AG04450 (cell line): Measurements from ENCODE around the gene ULK4. TPM values are rescaled to one million over a fixed set of nuclear protein-coding genes. Genes with fewer than 3 reads are reported as not detected.

Experiments
- CTCF ChIA-PET: fragments of 300-600, 350-600 bp; formaldehyde crosslinking; extraction: SDS; loops from one replicate; lab custom pipeline; 2022; ENCODE audit warnings: antibody characterized with exemption, inconsistent platforms; lab: Charles Lee
- POLR2A ChIA-PET: fragments of 350-600 bp; formaldehyde crosslinking; extraction: SDS; loops from one replicate; lab custom pipeline; 2021; ENCODE audit warnings: antibody characterized with exemption, inconsistent platforms; lab: Yijun Ruan, JAX
- DNase-seq: peaks from one replicate; pipeline ENCODE4 v3.0.0-alpha.2; 2011; ENCODE audit warnings: low read depth, low spot score
- H3K27ac ChIP-seq: one replicate; pipeline ENCODE4 v1.5.1; 2012; ENCODE audit warnings: low read depth, low read length, control low read depth
- H3K27me3 ChIP-seq: one replicate; pipeline ENCODE4 v1.6.0; 2012; ENCODE audit warnings: low read length; ENCODE audit not compliant: control insufficient read depth, insufficient read depth
- H3K4me3 ChIP-seq: 2 replicates; pipeline ENCODE4 v1.5.1; 2011; ENCODE audit warnings: mild to moderate bottlenecking, low read depth, low read length, control low read depth
- H3K9me3 ChIP-seq: 2 replicates; pipeline ENCODE4 v1.5.1; 2012; ENCODE audit warnings: low read length; ENCODE audit not compliant: control insufficient read depth, insufficient read depth
- CTCF ChIP-seq: IDR thresholded peaks from 2 replicates; pipeline ENCODE4 v1.5.1; 2011; ENCODE audit warnings: low read depth, low read length, control low read depth, inconsistent platforms
- polyA plus RNA-seq: library from polyadenylated mRNA; depleted of rRNA; stranded (reverse); fragments of >200 nt; gene quantifications from 2 replicates; pipeline ENCODE4 v1.2.3, GENCODE V29; 2011

The ULK4 gene
- polyA plus RNA-seq, 1 experiment = 3.7 TPM

GRCh38 chr3:41603807-41604206, 358.1 kb downstream of the ULK4 start:
- Histone ChIP-seq H3K9me3 (no peaks in the 10 kb centered on the region), H3K27ac (no peak overlapping the region), H3K27me3 (no peaks in the 10 kb centered on the region), H3K4me3 (no peak overlapping the region)
- CTCF ChIA-PET = no interaction called here
- POLR2A ChIA-PET = no interaction called here
- no peak for TF ChIP-seq CTCF
- no peak for DNase-seq

GRCh38 chr3:41602121-41602520, 359.8 kb downstream of the ULK4 start:
- TF ChIP-seq CTCF = no peak
- ChIA-PET CTCF (no interaction called here), POLR2A (no interaction called here)
- H3K9me3 ChIP-seq = no peaks in the 10 kb centered on the region
- H3K27me3 ChIP-seq = no peaks in the 10 kb centered on the region
- H3K4me3 ChIP-seq = no peak overlapping the region
- no peak overlapping the region for H3K27ac ChIP-seq
- no peak for DNase-seq

- POLR2A ChIA-PET = no interaction called here
- CTCF ChIA-PET = no interaction called here
- H3K27ac ChIP-seq = no peak overlapping the region
- TF ChIP-seq CTCF = no peak
- no peaks in the 10 kb centered on the region for H3K27me3 ChIP-seq
- no peaks in the 10 kb centered on the region for H3K9me3 ChIP-seq
- H3K4me3 ChIP-seq = no peak overlapping the region
- DNase-seq = no peak
Observed at GRCh38 chr3:41601404-41601987, 360.4 kb downstream of the ULK4 start.

GRCh38 chr3:41600616-41601015, 361.3 kb downstream of the ULK4 start:
- no peak for DNase-seq
- Histone ChIP-seq H3K27me3 (no peaks in the 10 kb centered on the region), H3K9me3 (no peaks in the 10 kb centered on the region), H3K27ac (no peak overlapping the region), H3K4me3 (no peak overlapping the region)
- no peak for TF ChIP-seq CTCF
- POLR2A ChIA-PET = interaction anchor here (0.6 kb wide), 1 partner anchor 1195 kb away, joined by 3 read pairs; no protein-coding TSS in a partner anchor
- CTCF ChIA-PET = no interaction called here

GRCh38 chr3:41599127-41599484, 362.8 kb downstream of the ULK4 start:
- no peak overlapping the region for H3K4me3 ChIP-seq
- no peak for TF ChIP-seq CTCF
- DNase-seq = no peak
- no peak overlapping the region for H3K27ac ChIP-seq
- H3K9me3 ChIP-seq = no peaks in the 10 kb centered on the region
- ChIA-PET CTCF (no interaction called here), POLR2A (interaction anchor here (0.6 kb wide), 1 partner anchor 1124 kb away, joined by 3 read pairs; no protein-coding TSS in a partner anchor)
- no peaks in the 10 kb centered on the region for H3K27me3 ChIP-seq
